OCI-LY7 (cell line): ENCODE data around the gene RCOR1.

Source experiments
- CTCF ChIP-seq: fragments of 200-600 bp; sonication (generic); conservative IDR thresholded peaks from 2 replicates; pipeline ENCODE4 v1.5.1; 2014; ENCODE audit warnings: mild to moderate bottlenecking, antibody characterized with exemption, low read length, moderate library complexity, mixed read lengths
- EZH2phosphoT487 ChIP-seq: fragments of 200-600 bp; sonication (generic); IDR thresholded peaks from 2 replicates; pipeline ENCODE4 v1.6.1; 2018; ENCODE audit warnings: low read depth, borderline replicate concordance, mild to moderate bottlenecking, mixed run types, antibody characterized with exemption, low read length, moderate library complexity, mixed read lengths

GRCh38 chr14:102776761-102777710 lies 184.6 kb downstream of the RCOR1 start, which contains the start of gene TRAF3:
- TF ChIP-seq CTCF, result no peak
- no peak for TF ChIP-seq EZH2phosphoT487
